HepG2 (cell line): ENCODE measurements around the gene RHOD. TPM values are rescaled to one million over a fixed set of nuclear protein-coding genes. Genes with fewer than 3 reads are reported as not detected.

Experiments used
- CREB1 ChIP-seq, 2 experiments: fragments of 450-650 bp in 1 of 2; IDR thresholded peaks; 2 replicates each; pipeline ENCODE4 v1.6.1; 2016 to 2017; ENCODE audit warnings: control low read depth in 1 of 2, mild to moderate bottlenecking in 1 of 2, missing compliant biosample characterization in 1 of 2, missing genetic modification characterization in 1 of 2
- FOXA3 ChIP-seq: IDR thresholded peaks from 2 replicates; pipeline ENCODE4 v1.6.1; 2016; ENCODE audit warnings: missing genetic modification reagents, missing compliant biosample characterization
- KAT8 ChIP-seq: IDR thresholded peaks from 2 replicates; pipeline ENCODE4 v1.6.1; 2016; ENCODE audit warnings: missing genetic modification reagents, missing compliant biosample characterization
- KLF16 ChIP-seq, 2 experiments: sonication (generic) in 1 of 2; formaldehyde crosslinking in 1 of 2; IDR thresholded peaks; 2 replicates each; pipeline versions ENCODE4 v1.6.1 to v1.8.0; 2016 to 2023; ENCODE audit warnings: missing genetic modification reagents in 2 of 2, missing compliant biosample characterization in 1 of 2
- NR2F6 ChIP-seq, 2 experiments: IDR thresholded peaks; 2 replicates each; pipeline ENCODE4 v1.6.1; 2016; ENCODE audit warnings: antibody characterized with exemption in 1 of 2, mild to moderate bottlenecking in 1 of 2
- RFXAP ChIP-seq: sonication (generic); formaldehyde crosslinking; IDR thresholded peaks from 2 replicates; pipeline ENCODE4 v1.4.0; 2020; ENCODE audit warnings: missing genetic modification reagents, borderline replicate concordance
- SALL1 ChIP-seq: sonication (generic); formaldehyde crosslinking; IDR thresholded peaks from 2 replicates; pipeline ENCODE4 v1.8.0; 2022; ENCODE audit warnings: mild to moderate bottlenecking, missing genetic modification reagents
- SAP130 ChIP-seq: IDR thresholded peaks from 2 replicates; pipeline ENCODE4 v1.6.1; 2016; ENCODE audit warnings: low read depth
- ZBTB46 ChIP-seq: sonication (generic); formaldehyde crosslinking; IDR thresholded peaks from 2 replicates; pipeline ENCODE4 v1.4.0; 2020; ENCODE audit warnings: mild to moderate bottlenecking, missing genetic modification reagents, borderline replicate concordance
- ZNF225 ChIP-seq: sonication (generic); formaldehyde crosslinking; IDR thresholded peaks from 2 replicates; pipeline ENCODE4 v1.4.0; 2020; ENCODE audit warnings: mild to moderate bottlenecking, missing genetic modification reagents
- ZNF331 ChIP-seq: sonication (generic); formaldehyde crosslinking; IDR thresholded peaks from 2 replicates; pipeline ENCODE4 v1.4.0; 2020; ENCODE audit warnings: missing genetic modification reagents
- ZNF564 ChIP-seq: sonication (generic); formaldehyde crosslinking; IDR thresholded peaks from 2 replicates; pipeline ENCODE4 v1.8.1; 2023; ENCODE audit warnings: mild to moderate bottlenecking, missing genetic modification reagents
- ZNF788 ChIP-seq: sonication (generic); formaldehyde crosslinking; IDR thresholded peaks from 2 replicates; pipeline ENCODE4 v1.5.0; 2020; ENCODE audit warnings: mild to moderate bottlenecking, missing genetic modification reagents, borderline replicate concordance
- polyA plus RNA-seq, 8 experiments: library from polyadenylated mRNA; depleted of rRNA in 3 of 8; stranded (reverse) in 7 of 8; unstranded in 1 of 8; fragments of >200 nt; fragmentation: Illumina TruSeq in 4 of 8; extraction: Trizol in 4 of 8; gene quantifications; 2 replicates each; pipeline versions ENCODE4 v1.2.1 to v1.2.3, GENCODE V29; 2011 to 2016; ENCODE audit warnings: low read depth in 4 of 8, missing spikeins in 1 of 8, mixed read lengths in 1 of 8; ENCODE audit not compliant: insufficient read depth in 1 of 8
- total RNA-seq, 5 experiments: library from RNA; depleted of rRNA; stranded (reverse); fragments of >200 nt; fragmentation: Illumina TruSeq; extraction: Trizol; gene quantifications; 2 replicates each; pipeline ENCODE4 v1.2.3, GENCODE V29; 2016; ENCODE audit warnings: low read depth in 1 of 5
- TF ChIP-seq, protein P1 (sequence below), 2 experiments: sonication (generic) in 1 of 2; formaldehyde crosslinking in 1 of 2; IDR thresholded peaks; 2 replicates each; pipeline versions ENCODE4 v1.6.1 to v1.9.0; 2014 to 2022; ENCODE audit warnings: antibody characterized with exemption in 1 of 2, borderline replicate concordance in 1 of 2, inconsistent platforms in 1 of 2, low read depth in 1 of 2, missing genetic modification reagents in 1 of 2
- TF ChIP-seq, protein P2 (sequence below): sonication (generic); formaldehyde crosslinking; IDR thresholded peaks from 2 replicates; pipeline ENCODE4 v1.5.1; 2020; ENCODE audit warnings: mild to moderate bottlenecking, missing genetic modification reagents, moderate library complexity

RHOD gene
- total and polyA plus RNA-seq, 2 of the 13 experiments (the other 11 are each of a cell fraction or from before 2014, with no cell fraction given) = 0.27 to 0.98 TPM

- no peak for TF ChIP-seq RFXAP (CRISPR knock-in tag)
- TF ChIP-seq FOXA3 (CRISPR knock-in tag) = peak; percentile 19; the same call in 1 of the 2 replicates
- TF ChIP-seq, protein P1, sequence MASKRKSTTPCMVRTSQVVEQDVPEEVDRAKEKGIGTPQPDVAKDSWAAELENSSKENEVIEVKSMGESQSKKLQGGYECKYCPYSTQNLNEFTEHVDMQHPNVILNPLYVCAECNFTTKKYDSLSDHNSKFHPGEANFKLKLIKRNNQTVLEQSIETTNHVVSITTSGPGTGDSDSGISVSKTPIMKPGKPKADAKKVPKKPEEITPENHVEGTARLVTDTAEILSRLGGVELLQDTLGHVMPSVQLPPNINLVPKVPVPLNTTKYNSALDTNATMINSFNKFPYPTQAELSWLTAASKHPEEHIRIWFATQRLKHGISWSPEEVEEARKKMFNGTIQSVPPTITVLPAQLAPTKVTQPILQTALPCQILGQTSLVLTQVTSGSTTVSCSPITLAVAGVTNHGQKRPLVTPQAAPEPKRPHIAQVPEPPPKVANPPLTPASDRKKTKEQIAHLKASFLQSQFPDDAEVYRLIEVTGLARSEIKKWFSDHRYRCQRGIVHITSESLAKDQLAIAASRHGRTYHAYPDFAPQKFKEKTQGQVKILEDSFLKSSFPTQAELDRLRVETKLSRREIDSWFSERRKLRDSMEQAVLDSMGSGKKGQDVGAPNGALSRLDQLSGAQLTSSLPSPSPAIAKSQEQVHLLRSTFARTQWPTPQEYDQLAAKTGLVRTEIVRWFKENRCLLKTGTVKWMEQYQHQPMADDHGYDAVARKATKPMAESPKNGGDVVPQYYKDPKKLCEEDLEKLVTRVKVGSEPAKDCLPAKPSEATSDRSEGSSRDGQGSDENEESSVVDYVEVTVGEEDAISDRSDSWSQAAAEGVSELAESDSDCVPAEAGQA (IDR thresholded peaks at IDR 0.05; ENCODE audit: low read depth) = peak; percentile 51; the same call in 1 of the 2 replicates
- TF ChIP-seq, protein P1 (CRISPR knock-in tag; IDR thresholded peaks at IDR 0.05; ENCODE audit: borderline replicate concordance) = no peak
- TF ChIP-seq CREB1 (IDR thresholded peaks at IDR 0.05) = peak; percentile 53; the same call in 1 of the 2 replicates
- TF ChIP-seq CREB1 (CRISPR knock-in tag; IDR thresholded peaks at IDR 0.05) = no peak
- TF ChIP-seq KAT8 (CRISPR knock-in tag) = peak; percentile 63; the same call in 1 of the 2 replicates
- TF ChIP-seq ZNF225 (CRISPR knock-in tag) = peak; percentile 74; the same call in 1 of the 2 replicates
- TF ChIP-seq, protein P2, sequence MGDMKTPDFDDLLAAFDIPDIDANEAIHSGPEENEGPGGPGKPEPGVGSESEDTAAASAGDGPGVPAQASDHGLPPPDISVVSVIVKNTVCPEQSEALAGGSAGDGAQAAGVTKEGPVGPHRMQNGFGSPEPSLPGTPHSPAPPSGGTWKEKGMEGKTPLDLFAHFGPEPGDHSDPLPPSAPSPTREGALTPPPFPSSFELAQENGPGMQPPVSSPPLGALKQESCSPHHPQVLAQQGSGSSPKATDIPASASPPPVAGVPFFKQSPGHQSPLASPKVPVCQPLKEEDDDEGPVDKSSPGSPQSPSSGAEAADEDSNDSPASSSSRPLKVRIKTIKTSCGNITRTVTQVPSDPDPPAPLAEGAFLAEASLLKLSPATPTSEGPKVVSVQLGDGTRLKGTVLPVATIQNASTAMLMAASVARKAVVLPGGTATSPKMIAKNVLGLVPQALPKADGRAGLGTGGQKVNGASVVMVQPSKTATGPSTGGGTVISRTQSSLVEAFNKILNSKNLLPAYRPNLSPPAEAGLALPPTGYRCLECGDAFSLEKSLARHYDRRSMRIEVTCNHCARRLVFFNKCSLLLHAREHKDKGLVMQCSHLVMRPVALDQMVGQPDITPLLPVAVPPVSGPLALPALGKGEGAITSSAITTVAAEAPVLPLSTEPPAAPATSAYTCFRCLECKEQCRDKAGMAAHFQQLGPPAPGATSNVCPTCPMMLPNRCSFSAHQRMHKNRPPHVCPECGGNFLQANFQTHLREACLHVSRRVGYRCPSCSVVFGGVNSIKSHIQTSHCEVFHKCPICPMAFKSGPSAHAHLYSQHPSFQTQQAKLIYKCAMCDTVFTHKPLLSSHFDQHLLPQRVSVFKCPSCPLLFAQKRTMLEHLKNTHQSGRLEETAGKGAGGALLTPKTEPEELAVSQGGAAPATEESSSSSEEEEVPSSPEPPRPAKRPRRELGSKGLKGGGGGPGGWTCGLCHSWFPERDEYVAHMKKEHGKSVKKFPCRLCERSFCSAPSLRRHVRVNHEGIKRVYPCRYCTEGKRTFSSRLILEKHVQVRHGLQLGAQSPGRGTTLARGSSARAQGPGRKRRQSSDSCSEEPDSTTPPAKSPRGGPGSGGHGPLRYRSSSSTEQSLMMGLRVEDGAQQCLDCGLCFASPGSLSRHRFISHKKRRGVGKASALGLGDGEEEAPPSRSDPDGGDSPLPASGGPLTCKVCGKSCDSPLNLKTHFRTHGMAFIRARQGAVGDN (CRISPR knock-in tag) = peak; percentile 44
- peak; percentile 74 for TF ChIP-seq SAP130
- peak; percentile 32; the same call in 1 of the 2 replicates for TF ChIP-seq ZNF788 (CRISPR knock-in tag)
- TF ChIP-seq NR2F6 (IDR thresholded peaks at IDR 0.05) = no peak
- TF ChIP-seq NR2F6 (CRISPR knock-in tag; IDR thresholded peaks at IDR 0.05) = no peak
- TF ChIP-seq ZNF564 (CRISPR knock-in tag) = no peak
- peak in 1 of 2 experiments; percentile 47; a peak in 1 of 4 replicates for TF ChIP-seq KLF16 (CRISPR knock-in tag; IDR thresholded peaks at IDR 0.05)
- no peak for TF ChIP-seq ZBTB46
- TF ChIP-seq SALL1 = peak; percentile 53; the same call in 1 of the 2 replicates
- TF ChIP-seq ZNF331 = 0 out of 2 replicates have a peak, but pooled peaks have one; percentile 9
These were observed 62.3 kb downstream of the RHOD start, which contains the start of gene KDM2A (continued) for GRCh38 chr11:67118801-67119584.
